NCI-H226 (cell line): ENCODE measurements around the gene TSHZ2.
"Not testable (repeated sequence)": the region's sequence is repeated elsewhere in the genome, so short reads cannot be mapped to it uniquely, and the experiment has no call there.

ENCODE experiments used
- DNase-seq: peaks from one replicate; pipeline ENCODE4 v3.0.0-alpha.2; 2015

The TSHZ2 gene

DNA sequence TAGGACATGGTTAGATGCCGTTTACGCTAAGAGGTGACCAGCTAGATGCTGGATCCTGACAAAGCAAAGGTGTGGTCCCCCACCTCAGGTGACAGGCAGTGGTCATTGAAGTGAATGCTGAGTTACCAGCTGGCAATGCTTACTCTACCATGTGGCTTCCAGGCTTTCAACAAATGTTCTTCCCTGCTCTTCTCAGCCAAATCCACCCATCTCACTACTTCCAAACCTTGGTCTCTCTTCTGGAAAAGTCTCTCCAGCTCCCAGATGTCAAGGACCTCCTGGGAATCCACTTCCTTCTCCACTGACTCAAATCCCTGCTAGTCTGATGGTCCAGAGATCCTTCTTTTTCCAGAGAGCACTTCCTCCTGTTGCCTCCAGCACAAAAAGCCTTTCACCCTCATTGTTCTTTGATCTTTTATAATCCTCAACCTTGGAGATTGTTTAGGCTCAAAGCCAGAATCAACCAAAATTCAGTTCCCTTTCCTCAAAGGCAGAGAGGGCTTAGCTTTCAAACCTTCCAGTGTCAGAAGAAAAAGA is 393.4 kb downstream of the TSHZ2 start:
- no peak for DNase-seq

DNA sequence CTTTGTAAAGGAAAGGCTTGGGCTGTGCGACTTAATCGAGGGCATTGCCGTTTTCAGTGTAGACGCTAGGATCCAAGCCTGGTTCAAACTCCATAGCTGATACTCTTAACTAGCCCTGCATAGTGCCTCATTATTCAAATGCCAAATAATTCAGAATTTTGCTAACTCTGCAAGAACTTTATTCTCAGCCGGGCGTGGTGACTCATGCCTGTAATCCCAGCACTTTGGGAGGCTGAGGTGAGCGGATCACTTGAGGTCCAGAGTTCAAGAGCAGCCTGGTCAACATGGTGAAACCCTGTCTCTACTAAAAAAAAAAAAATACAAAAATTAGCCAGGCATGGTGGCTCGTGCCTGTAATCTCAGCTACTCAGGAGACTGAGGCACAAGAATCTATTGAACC is 394.8 kb downstream of the TSHZ2 start:
- DNase-seq: not testable (repeated sequence)

DNA sequence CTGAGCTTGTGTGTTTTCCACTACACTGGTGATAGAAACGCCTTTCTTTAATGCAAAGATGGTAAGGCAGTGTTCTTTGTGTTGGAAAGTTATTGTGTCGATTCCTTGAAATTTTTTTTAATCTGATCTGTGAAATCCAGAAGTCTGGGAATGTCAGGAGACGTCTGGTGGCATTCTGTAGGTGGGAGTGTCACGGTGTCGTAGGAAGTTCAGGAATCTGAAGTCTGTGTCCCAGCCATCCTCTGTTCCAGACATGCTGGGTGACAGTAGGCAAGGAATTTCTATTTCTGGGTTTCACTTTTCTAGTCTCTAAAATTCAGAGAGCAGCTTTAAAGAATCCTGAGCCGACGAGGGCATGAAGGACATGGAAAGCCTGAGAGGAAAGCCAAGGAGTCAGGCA is 397.7 kb downstream of the TSHZ2 start:
- no peak for DNase-seq

DNA sequence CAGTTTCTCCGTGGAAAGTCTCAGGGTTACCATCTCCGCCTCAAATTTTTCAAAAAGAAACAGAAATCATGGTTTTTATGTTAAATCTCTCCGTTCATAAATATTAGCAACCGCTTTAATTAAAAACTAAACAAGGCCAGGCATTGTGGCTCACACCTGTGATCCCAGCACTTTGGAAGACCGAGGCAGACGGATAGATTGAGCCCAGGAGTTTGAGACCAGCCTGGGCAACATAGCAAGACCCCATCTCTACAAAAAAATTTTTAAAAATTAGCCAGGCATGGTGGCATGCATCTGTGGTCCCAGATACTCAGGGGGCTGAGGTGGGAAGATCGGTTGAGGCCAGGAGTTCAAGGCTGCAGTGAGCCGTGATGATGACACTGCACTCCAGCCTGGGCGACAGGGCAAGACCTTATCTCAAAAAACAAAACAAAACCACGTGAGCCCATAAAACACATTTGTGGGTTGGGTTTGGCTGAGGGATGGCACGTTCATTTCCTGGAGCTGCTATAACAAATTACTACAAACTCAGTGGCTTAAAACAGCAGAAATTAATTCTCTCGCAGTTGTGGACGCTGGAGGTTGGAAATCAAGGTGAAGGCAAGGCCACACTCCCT is 398.3 kb downstream of the TSHZ2 start:
- no peak for DNase-seq

DNA sequence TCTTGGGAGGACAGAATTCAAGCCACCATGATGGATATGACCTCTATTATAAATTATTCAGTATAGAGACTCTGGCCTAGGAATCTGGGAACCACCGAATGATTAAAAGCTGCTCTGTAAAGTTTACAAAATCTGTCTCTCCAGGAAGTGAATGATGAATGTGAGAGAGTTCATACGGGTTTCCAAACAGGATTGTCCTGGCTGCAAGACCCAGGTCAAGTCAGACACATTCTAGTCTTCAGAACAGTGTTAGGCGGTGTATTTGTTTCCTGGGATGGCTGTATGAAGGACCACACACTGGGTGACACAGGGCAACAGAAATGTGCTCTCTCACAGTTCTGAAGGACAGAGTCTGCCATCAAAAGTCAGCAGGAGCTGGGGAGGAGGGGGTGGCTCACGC is 399.1 kb downstream of the TSHZ2 start:
- DNase-seq: no peak

DNA sequence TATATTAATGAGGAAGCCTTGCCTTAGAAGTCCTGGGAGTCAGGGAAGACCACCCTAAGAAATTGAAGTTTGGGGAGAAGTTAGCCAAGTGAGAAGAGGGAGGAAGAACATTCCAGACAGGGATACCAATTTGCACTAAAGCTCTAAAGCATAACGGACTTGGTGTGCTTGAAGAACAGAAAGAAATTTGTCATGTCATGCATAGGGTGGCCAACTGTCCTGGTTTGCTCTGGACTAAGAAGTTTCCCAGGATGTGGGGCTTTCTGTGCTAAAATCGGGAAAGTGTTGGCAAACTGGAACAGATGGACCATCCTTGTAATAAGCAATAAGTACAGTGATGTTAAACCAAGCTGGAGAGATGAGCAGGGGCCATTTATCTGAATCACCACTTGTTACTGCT is 403.9 kb downstream of the TSHZ2 start:
- no peak for DNase-seq

DNA sequence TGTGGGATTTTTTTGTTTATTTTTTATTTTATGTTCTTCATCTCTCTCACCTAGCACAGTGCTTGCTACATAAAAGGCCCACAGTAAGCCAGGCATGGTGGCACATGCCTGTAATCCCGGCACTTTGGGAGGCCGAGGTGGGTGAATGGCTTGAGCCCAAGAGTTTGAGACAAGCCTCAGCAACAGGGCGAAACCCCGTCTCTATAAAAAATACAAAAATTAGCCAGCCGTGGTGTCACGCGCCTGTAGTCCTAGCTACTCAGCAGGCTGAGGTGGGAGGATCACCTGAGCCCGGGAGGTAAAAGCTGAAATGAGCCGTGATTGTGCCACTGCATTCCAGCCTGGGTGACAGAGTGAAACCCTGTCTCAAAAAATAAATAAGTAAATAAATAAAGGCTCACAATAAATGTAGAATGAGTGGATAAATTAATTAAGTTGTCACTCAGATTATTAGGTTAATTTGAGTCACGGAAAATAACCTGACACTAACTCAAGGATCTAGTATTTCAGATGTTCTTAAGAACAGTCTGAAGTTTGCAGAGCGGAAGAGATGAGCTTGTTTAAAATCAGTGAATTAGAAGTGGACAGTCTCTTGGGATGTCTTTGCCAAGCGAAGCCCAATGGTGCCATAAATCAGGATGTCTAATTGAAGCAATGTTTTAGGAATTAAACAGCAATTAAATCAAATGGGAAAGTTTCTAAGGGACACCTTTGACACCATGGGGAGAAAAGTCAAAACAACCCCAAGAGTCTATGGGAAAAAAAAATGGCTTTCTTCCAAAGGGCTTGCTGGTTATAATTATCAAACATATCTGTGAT is 407.1 kb downstream of the TSHZ2 start:
- DNase-seq: no peak

DNA sequence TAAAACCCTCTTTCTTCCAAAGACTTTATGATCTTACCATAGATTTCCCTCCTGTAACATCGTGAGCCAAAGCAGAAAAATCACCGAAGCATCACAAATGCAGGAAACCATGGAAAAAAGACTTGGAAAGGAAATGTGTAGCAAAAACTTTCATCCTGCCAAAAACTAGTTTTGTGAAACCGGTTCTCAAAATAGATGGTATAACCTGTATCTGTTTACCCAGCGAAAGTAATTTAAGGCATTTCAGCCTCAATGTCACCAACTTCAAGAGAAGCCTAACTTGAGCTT is 407.6 kb downstream of the TSHZ2 start:
- no peak for DNase-seq

DNA sequence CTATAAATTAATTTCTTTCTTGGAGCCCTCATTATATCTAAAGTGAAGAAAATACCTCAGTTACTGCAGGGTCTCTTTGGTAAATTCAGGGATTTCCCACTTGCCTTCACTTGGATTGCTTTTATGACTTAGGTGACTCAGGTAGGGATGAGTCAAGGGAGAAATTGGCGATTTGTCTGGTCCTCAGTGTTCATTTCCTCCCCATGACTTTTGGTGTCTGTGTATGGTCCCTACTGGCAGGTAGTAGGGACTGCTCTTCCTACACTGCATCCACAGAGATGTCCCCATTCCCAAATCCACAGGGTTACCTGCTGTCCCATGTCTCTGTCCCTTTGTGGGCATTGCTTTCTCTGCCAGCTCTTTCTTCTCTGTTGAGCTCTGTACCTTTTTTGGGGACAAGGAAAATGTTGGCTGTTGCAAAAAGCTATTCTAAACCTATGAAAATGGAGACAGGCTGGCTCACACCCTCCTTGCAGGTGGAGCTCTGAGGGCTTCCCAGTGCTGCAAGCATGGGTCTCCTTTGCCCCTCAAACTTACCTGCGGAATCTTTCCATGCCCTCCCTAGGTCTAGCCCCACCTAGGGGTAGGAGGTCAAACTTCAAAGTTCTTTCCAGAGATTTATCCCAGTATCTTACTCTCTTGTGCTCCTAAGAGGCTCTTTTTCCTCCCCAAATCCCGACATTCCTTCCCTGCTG is 409.6 kb downstream of the TSHZ2 start:
- DNase-seq: no peak

DNA sequence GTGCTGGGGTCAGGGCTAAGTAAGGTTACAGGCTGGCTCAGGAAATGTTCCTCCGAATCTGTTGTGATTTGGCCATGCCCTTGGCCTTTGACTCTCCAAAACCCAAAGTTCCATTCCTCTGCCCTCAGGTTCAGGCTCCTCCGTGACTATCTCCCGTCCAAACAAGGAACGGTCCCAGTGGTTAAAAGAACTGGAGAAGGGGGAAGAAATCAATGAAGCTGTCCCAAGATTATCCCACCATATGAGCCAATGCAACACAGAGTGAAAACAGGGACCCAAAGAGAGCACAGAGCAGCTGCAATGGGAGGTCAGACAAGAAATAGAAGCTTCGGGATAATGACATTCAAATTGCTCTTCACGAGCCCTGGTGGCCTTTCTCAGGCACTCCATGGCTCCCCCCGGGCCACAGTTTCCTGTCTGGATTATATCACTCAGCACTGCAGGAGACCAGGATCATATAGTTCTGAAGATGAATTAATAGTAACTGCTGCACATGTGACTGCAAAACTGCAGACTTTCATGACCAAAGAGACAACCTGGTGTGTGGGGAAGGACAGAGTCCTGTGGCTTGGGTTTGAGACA is 410.2 kb downstream of the TSHZ2 start:
- no peak for DNase-seq

DNA sequence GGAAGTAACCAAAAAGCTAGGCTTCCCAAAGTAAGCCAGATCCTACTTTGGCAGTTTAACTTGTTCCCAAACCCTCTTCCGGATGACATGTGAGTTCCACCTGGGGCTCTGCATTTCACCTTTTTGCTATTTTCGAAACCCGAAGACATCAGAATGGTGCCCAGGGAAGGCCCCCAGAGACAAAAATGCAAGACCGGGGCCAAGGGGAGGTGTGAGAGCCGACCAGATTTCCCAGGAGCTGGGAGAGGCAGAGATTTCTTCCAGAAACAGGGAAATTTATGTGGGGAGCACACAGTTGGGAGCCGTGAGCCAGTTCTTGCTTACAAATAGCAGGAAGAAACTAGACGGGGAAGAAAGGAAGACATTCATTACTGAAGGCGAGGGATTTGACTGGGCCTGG is 411.8 kb downstream of the TSHZ2 start:
- DNase-seq: no peak

DNA sequence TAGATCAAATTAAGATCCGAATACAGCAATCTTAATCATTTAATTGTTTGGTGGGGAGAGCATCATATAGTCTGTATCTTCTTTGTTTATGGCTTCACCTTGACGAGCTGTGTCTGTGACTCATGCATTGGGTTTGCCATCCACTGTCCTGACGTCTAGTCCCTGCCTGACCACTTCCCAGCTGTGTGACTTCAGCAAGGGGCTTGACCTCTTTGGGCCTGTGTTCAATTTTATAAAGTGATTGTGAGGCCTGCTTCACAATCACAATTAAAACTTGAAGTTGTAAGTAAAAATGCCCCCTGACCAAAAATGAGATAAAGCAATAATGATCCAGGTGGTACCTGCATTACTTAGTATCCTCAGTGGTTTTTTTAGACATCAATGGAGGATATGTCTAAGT is 412.2 kb downstream of the TSHZ2 start:
- DNase-seq: no peak

DNA sequence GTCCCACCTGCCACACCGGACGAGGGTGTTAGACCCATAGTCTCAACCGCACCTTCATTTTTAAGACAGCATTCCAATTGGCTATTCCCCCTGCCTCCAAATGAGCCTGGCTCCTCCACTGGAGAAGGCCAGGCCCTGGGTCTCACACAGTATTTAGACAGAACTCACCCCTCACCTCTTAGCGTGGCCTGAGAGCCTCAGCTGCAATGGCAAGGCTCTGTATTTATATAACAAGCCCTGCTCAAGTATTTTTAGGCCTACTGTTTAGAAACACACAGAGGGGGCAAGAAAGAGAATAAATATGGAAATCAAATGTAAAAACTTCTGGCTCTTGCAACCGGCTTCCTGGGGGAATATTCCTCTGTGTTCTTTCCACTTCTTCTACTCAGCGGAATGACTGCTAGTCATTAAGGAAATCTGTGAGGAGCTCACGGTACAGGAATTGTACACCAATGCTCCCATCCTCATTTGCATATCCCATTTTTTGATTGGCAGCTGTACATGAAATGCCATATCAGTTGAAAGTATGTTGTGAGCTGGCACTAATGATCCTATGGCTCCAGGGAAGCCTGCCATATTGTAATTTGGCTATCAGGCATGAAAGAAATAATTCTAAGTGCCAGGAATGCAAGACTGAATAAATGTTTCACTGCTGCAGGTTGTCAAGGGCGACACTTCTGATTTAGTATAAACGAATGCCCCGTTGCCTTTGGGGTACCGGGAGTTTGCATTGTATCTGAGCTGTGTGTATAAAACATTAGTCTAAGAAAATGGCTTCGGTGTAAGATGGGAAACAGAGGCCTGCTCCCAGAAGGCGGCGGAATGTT is 414.0 kb downstream of the TSHZ2 start:
- no peak for DNase-seq

DNA sequence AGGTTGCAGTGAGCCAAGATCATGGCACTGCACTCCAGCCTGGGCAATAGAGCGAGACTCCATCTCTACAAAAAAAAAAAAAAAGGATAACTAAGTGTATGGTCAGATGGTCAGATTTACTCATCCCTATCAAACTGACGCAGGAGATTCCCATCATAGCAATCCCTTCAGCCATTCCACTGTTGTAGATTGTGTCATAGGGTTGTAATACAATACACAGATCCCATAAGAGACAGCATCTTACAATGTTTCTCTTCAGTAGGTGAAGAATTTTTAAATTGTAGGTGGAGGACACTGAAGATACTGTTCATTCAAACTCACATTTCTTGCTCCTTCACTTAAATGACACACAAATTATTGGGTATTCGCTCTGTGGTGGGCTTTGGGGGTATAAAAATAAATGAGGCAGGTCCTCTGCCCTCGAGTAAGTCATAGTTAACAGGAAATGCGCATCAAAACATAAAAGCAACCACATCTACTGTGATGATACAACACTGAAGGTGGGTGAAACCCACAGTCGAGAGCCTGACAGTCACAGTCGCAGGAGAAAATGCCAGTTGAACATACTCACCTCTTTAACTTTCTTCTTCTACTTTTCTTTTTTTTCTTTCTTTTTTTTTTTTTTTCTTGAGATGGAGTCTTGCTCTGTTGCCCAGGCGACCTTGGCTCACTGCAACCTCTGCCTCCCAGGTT is 416.0 kb downstream of the TSHZ2 start:
- DNase-seq: no peak

DNA sequence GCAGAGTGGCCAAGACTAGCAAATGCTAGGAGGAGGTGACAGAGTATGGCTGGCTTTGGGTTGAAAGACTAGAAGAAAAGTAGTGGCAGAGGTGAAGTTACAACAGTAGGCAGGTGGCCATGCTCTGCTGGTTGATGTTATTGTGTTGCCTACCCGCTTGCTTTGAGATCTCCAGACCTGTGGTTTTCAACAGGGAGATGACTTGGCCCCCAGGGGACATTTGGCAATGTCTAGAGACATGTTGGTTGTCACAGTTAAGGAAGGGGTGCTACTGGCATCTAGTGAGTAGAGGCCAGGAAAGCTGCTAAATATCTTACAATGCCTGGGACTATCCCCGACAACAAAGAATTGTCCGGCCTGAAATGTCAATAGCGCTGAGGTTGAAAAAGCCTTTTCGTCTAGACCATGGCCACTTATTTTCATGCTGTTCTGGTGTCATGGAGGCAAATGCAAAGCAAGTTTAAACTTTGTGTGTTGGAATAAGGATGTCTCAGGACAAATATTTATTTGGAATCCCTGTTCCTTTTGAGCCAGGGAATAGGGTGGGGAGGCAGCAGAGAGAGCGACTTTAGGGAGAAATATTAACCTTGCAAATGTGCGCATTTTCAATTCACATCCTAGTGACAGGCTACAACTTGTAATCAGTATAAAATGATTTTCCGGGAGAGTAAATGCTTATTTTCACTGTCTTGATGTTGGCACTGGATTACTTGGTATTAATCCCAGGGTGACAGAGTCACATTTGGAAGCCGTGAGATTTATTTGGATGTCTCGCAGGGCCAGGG is 417.6 kb downstream of the TSHZ2 start:
- no peak for DNase-seq

DNA sequence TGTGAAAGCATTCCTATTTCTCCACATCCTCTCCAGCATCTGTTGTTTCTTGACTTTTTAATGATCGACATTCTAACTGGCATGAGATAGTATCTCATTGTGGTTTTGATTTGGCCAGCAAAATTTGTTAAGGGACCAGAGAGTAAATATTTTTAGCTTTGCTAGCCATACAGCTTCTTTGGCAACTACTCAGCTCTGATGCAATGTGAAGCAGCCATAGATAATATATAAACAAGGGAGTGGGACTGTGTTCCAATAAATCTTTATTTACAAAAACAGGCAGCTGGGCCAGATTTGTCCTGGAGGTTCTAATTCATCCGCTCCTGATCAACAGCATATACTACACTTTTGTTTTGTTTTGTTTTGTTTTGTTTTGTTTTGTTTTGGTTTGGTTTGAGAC is 418.6 kb downstream of the TSHZ2 start:
- no peak for DNase-seq

DNA sequence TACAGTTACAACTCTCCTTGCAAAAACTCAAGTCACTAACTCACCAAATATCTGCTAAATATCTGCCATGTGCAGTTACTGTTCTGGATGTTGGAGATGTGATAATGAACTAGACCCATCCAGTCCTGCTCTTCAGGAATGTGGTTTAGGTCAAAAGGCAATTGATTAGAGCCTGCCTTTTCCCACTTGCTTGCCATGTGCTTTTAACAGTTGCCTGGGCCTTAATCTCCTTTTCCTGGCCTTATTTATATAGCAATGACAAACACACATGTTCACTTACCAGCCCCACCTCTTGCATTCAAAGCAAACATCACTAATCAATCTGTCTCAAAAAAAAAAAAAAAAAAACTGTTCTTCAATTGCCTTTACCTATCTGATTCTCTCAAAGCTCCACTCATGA is 422.3 kb downstream of the TSHZ2 start:
- DNase-seq: no peak

DNA sequence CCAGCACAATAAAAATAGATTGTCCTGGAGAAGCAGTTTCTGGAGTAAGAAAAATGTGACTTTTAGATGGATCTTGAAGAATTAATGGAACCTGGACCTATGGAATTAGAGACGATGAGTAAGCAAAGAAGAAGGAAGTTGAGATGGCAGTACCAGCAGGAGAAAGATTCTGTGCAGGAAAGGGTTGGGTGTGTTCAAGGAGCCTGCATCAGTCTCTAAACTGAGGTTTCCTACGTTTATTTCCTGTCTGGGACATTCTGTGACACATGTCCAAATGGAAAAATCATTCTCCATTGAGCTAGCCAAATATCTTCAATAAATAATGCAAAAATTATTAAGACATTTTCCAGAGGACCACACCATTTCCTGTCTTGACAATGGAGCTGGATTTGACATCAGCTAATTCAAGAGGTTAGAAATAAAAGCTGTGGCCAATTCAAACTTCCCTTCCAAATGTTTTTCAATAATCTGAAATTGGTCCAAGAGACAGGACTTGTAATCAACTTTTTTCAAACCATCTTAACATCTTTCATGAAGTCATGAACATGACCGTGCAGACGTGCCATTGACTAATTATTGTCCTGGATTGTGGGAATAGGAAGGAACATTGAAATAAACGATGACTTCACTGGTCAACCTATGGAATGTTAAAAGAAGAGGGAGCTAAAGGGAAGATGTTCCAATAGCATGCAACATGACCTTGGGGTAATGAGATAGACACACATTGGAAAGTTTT is 423.2 kb downstream of the TSHZ2 start:
- DNase-seq: no peak

DNA sequence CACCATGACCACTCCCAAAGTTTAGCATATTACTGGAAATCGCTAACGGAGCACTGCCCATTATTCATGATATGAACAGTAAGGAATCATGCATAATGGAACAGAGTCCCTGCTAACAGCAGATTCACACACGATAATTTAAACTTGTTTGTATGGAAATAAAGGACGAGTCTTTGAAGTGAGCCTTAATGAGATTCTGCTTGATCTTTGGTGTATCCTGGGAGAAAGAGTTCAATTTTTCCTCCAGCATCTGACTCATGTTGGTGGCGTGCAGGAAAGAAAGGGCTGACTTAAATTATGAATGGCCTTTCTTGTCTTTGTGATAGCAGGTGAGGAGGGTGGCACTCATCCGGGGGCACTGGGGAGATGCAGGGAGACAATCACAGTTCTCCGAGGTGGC is 426.9 kb downstream of the TSHZ2 start:
- DNase-seq: no peak

DNA sequence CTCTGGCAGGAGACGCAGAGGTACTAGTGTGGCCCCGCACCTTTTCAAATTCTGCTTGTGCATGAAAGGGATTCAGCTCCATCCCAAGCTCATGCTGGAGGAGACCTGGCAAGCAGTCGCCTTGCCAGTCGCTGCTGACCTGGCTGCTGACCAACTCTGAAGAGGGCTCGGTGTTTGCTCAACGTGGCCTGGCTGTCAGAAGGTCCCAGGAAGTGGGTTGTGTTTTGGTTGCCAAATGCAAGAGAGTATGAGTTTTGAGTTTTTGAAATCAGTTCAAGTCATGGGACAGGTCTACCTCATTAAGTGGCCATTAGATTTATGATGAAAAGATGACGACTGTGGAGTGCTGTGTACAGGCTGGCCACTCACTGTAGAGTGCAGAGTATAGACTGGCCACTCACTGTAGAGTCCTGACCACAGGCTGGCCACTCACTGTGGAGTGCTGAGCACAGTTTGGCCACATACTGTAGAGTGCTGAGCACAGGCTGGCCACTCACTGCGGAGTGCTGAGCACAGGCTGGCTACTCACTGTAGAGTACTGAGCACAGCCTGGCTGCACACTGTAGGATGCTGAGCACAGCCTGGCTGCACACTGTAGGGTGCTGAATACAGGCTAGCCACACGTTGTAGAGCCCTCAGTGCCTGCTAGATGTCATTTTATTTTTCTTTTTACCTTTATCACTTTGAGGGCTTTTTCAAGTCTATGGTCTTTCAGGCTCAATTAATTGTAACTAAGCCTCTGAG is 427.6 kb downstream of the TSHZ2 start:
- DNase-seq: no peak
